Measurements from ENCODE around the gene LRP6. TPM values are rescaled to one million over a fixed set of nuclear protein-coding genes. Genes with fewer than 3 reads are reported as not detected.

The LRP6 gene
- total RNA-seq, 4 donors from 2014 or later = 9.5 to 21.4 (median 14.7) TPM

DNA sequence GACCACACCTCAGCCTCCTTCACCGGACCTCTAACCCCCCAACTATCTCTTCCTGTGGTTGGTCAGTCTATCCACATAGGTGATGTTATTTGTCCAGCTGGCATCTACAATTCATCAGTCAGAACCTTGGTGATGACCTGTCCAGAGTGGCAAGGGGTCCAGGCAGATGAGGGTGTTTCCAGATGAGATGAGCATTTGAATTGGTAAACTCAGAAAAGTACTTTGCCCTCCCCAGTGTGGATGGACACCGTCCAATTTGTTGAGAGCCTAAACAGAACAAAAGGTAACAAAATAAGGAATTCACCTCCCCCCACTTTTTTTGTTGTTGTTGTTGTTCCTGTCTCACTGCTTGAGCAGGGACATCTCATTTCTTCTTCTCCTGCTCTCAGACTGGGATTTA lies 34.3 kb upstream of the LRP6 start:
- no peak for ATAC-seq
- no peak for TF ChIP-seq POLR2A (IDR thresholded peaks at IDR 0.05)
- TF ChIP-seq, protein P1, sequence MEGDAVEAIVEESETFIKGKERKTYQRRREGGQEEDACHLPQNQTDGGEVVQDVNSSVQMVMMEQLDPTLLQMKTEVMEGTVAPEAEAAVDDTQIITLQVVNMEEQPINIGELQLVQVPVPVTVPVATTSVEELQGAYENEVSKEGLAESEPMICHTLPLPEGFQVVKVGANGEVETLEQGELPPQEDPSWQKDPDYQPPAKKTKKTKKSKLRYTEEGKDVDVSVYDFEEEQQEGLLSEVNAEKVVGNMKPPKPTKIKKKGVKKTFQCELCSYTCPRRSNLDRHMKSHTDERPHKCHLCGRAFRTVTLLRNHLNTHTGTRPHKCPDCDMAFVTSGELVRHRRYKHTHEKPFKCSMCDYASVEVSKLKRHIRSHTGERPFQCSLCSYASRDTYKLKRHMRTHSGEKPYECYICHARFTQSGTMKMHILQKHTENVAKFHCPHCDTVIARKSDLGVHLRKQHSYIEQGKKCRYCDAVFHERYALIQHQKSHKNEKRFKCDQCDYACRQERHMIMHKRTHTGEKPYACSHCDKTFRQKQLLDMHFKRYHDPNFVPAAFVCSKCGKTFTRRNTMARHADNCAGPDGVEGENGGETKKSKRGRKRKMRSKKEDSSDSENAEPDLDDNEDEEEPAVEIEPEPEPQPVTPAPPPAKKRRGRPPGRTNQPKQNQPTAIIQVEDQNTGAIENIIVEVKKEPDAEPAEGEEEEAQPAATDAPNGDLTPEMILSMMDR (IDR thresholded peaks at IDR 0.05 in 4 of 5, conservative IDR thresholded peaks at IDR 0.05 in 1 of 5) = no peak
- no peaks in the 10 kb centered on the region for H3K9me3 ChIP-seq
- no peaks in the 10 kb centered on the region for H3K36me3 ChIP-seq
- no peak for DNase-seq
- H3K27me3 ChIP-seq = no peaks in the 10 kb centered on the region
- H3K4me1 ChIP-seq = no peaks in the 10 kb centered on the region
- in situ Hi-C loops (cut with MboI; ENCODE audit: low sequenced_read_pairs in 4 of 4) (no loop called here), intact Hi-C loops (cut with DNase I; ENCODE audit: low total_unique reads) (no loop called here)
- H3K4me3 ChIP-seq = no peak overlapping the region
- no peak overlapping the region for H3K27ac ChIP-seq

DNA sequence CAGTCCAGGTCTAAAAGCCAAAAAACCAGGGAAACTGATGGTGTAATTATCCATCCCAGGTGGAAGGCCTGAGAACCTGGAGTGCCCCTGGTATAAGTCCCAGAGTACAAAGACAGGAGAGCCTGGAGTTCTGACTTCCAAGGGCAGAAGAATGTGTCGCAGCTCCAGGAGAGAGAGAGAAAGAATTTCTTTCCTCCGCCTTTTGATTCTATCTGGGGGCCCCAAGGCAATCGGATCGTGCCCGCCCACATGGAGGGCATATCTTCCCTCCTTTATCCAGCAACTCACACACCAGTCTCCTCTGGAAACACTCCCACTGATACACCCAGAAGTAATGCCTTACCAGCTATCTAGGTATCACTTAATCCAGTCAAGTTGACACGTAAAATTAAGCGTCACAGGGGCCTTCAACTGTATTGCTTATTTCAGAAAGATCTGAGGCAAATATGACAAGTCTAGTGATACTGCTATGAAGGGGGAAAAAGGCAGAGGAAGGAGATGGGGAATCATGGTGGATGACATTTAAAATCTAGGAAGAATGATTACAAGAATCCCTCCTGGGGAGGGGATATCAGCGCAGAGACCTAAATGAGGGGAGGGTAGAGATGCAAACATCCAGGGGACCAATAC lies 30.5 kb upstream of the LRP6 start:
- intact Hi-C loops (cut with DNase I; ENCODE audit: low total_unique reads) (no loop called here), in situ Hi-C loops (cut with MboI; ENCODE audit: low sequenced_read_pairs in 4 of 4) (no loop called here)
- no peak for TF ChIP-seq POLR2A (IDR thresholded peaks at IDR 0.05)

DNA sequence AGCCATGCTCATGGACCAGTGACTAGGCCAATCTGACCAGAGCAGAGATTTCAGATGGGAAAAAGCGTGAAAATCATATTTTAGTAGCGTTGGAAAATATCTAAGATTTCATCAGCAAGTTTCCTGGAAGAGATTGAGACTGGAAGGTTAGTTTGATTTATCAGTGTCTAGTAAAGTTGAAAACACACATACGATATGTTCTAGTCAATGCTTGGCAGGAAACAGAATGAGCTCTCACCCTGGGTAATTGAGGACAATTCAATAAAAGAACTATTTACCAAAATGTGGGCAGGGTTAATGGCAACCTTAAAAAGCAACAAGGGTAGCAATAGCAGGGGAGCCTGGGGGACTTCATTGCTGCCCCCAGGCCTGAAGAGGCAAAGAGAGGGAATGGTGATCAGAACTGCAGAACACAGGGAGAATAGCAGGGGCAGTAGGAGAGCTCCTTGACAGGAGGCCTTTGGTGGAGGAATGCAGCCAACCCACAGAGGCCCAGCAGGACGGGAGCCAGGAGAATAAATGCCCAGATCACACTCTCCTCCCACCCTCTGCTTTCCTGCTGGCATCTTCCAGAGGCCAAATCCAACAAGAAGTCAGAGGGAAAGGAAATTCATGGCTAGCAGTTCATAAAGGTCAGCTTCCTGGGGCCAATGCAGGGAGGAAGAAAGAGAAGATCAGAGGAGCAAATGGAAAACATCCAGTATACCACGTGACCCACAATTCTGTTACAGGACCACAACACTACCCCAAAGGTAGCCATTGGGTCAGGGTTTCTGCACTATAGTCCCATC lies 27.6 kb upstream of the LRP6 start:
- H3K36me3 ChIP-seq = no peaks in the 10 kb centered on the region
- no peak overlapping the region for H3K27ac ChIP-seq
- no peaks in the 10 kb centered on the region for H3K4me1 ChIP-seq
- H3K4me3 ChIP-seq = no peak overlapping the region
- H3K27me3 ChIP-seq = no peaks in the 10 kb centered on the region
- ATAC-seq (no peak), DNase-seq (no peak)
- intact Hi-C loops (cut with DNase I; ENCODE audit: low total_unique reads) (no loop called here), in situ Hi-C loops (cut with MboI; ENCODE audit: low sequenced_read_pairs in 4 of 4) (no loop called here)
- H3K9me3 ChIP-seq = no peaks in the 10 kb centered on the region
- TF ChIP-seq, protein P1 (IDR thresholded peaks at IDR 0.05 in 4 of 5, conservative IDR thresholded peaks at IDR 0.05 in 1 of 5) = no peak
- TF ChIP-seq POLR2A (IDR thresholded peaks at IDR 0.05) = no peak

More for the DNA sequence above, 30.5 kb upstream of the LRP6 start:
- Histone ChIP-seq H3K36me3 (no peaks in the 10 kb centered on the region), H3K9me3 (no peaks in the 10 kb centered on the region), H3K27me3 (no peaks in the 10 kb centered on the region), H3K4me3 (no peak overlapping the region), H3K4me1 (no peaks in the 10 kb centered on the region), H3K27ac (no peak overlapping the region)
- DNase-seq = no peak
- ATAC-seq = no peak

DNA sequence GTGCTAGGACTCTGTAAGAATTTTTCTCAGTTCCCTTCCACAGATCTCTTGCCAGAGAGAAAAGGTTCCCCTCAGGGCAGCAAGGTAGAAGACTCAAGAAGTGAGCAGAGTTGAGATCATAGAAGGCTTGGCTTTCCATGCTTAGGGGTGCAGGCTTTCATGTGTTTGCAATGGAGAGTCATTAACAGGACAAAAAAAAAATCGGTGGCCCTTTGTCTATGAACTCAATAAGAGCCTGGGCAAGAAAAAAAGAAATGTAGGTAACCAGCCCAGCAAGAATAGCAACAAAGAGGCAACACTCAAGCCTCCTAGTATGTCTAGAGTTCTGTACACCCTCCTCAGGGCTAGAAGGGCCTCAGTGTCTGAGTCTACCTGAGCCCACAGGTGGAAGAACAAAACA lies 23.4 kb upstream of the LRP6 start:
- no peak for ATAC-seq
- intact Hi-C loops (cut with DNase I; ENCODE audit: low total_unique reads) = no loop called here

DNA sequence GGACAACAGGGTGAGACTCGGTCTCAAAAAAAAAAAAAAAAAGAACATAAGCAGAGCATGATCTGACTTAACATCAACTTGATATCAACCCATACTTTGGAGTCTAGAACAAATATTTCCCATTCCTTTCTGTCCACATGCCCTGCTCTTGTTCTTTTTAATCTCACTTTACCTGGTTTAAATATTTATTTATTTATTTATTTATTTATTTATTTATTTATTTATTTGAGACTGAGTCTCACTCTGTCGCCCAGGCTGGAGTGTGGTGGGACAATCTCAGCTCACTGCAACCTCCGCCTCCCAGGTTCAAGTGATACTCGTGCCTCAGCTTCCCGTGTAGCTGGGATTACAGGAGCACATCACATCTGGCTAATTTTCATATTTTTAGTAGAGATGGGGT lies 19.6 kb upstream of the LRP6 start:
- no peak for ATAC-seq
- no peak for TF ChIP-seq POLR2A (IDR thresholded peaks at IDR 0.05)
- TF ChIP-seq, protein P1 (IDR thresholded peaks at IDR 0.05 in 4 of 5, conservative IDR thresholded peaks at IDR 0.05 in 1 of 5) = no peak
- no peaks in the 10 kb centered on the region for H3K27me3 ChIP-seq
- no peak overlapping the region for H3K27ac ChIP-seq
- no peaks in the 10 kb centered on the region for H3K36me3 ChIP-seq
- H3K4me1 ChIP-seq = no peaks in the 10 kb centered on the region
- in situ Hi-C loops (cut with MboI; ENCODE audit: low sequenced_read_pairs in 4 of 4) = no loop called here
- no peak overlapping the region for H3K4me3 ChIP-seq
- intact Hi-C loops (cut with DNase I; ENCODE audit: low total_unique reads) = no loop called here
- no peaks in the 10 kb centered on the region for H3K9me3 ChIP-seq
- no peak for DNase-seq

More for the DNA sequence above, 23.4 kb upstream of the LRP6 start:
- Histone ChIP-seq H3K9me3 (no peaks in the 10 kb centered on the region), H3K27ac (no peak overlapping the region), H3K36me3 (no peaks in the 10 kb centered on the region), H3K4me3 (no peak overlapping the region), H3K4me1 (no peaks in the 10 kb centered on the region), H3K27me3 (no peaks in the 10 kb centered on the region)
- in situ Hi-C loops (cut with MboI; ENCODE audit: low sequenced_read_pairs in 4 of 4) = no loop called here
- TF ChIP-seq POLR2A (IDR thresholded peaks at IDR 0.05) = no peak
- TF ChIP-seq, protein P1 (IDR thresholded peaks at IDR 0.05 in 4 of 5, conservative IDR thresholded peaks at IDR 0.05 in 1 of 5) = no peak
- DNase-seq = no peak
